Activated naive CD8-positive, alpha-beta T cell (primary cell): Measurements from ENCODE around the gene PDGFRB.

Experiments
- H3K27ac Mint-ChIP-seq: one replicate; pipeline ENCODE4 v1.8.0; 2021; ENCODE audit warnings: mixed read lengths
- H3K27me3 Mint-ChIP-seq: one replicate; pipeline ENCODE4 v1.8.0; 2021; ENCODE audit warnings: mixed read lengths
- H3K36me3 Mint-ChIP-seq: one replicate; pipeline ENCODE4 v1.8.0; 2021; ENCODE audit warnings: mixed read lengths
- H3K4me1 Mint-ChIP-seq: one replicate; pipeline ENCODE4 v1.8.0; 2021; ENCODE audit warnings: low read depth, mixed read lengths
- H3K4me3 Mint-ChIP-seq: one replicate; pipeline ENCODE4 v1.8.0; 2021; ENCODE audit warnings: mild to moderate bottlenecking, mixed read lengths
- H3K9me3 Mint-ChIP-seq: one replicate; pipeline ENCODE4 v1.8.0; 2021; ENCODE audit warnings: low read depth, mixed read lengths

PDGFRB gene

GRCh38 chr5:150148117-150148927 lies 7.3 kb downstream of the PDGFRB start:
- Mint-ChIP-seq H3K4me3 (no peak overlapping the region), H3K4me1 (no peaks in the 10 kb centered on the region), H3K9me3 (no peaks in the 10 kb centered on the region), H3K36me3 (no peaks in the 10 kb centered on the region), H3K27ac (no peak overlapping the region), H3K27me3 (no peaks in the 10 kb centered on the region)

GRCh38 chr5:150147670-150148069 lies 8.0 kb downstream of the PDGFRB start:
- H3K27ac Mint-ChIP-seq: no peak overlapping the region
- no peaks in the 10 kb centered on the region for H3K9me3 Mint-ChIP-seq
- H3K4me3 Mint-ChIP-seq: no peak overlapping the region
- H3K27me3 Mint-ChIP-seq: no peaks in the 10 kb centered on the region
- no peaks in the 10 kb centered on the region for H3K4me1 Mint-ChIP-seq
- no peaks in the 10 kb centered on the region for H3K36me3 Mint-ChIP-seq

DNA sequence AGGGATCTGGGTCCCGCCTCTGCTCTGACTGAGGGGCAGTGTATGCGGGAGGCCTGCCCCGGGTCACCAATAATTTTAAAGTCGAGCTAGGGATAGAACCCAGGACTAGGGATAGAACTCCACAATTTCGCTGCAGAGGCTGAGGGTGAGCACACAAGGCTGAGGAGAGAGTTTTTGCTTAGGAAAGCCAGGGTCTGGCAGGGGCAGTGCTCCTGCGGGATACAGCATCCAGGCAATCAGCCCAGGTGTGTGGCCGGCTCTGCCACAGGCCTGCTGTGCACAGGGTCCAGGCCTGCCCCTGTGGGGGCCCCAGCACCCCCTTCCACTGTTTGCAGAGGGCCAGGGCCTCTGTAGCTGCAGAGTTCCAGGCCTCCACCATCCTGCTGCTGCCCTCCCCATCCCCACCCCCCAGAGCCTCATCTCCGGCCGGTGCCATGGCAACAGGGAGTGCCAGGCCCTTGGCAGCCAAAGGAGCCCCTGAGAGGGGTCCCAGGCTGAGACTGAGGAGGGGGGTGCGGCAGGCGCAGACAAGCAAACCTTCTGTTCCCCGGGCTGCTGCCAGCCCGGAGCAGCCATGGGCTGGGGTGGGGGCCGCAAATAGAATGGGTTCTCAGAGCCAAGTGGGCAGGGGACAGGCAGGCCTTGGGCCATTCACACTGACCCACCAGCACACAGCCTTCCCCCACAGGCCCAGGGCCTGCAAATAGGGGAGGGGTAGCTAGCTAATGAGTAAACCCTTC lies 8.6 kb downstream of the PDGFRB start:
- Mint-ChIP-seq H3K27ac (no peak overlapping the region), H3K27me3 (no peaks in the 10 kb centered on the region), H3K4me3 (no peak overlapping the region), H3K4me1 (no peaks in the 10 kb centered on the region), H3K36me3 (no peaks in the 10 kb centered on the region), H3K9me3 (no peaks in the 10 kb centered on the region)

- no peaks in the 10 kb centered on the region for H3K27me3 Mint-ChIP-seq
- no peak overlapping the region for H3K4me3 Mint-ChIP-seq
- no peaks in the 10 kb centered on the region for H3K4me1 Mint-ChIP-seq
- no peak overlapping the region for H3K27ac Mint-ChIP-seq
- no peaks in the 10 kb centered on the region for H3K36me3 Mint-ChIP-seq
- no peaks in the 10 kb centered on the region for H3K9me3 Mint-ChIP-seq
These were observed 9.4 kb downstream of the PDGFRB start for GRCh38 chr5:150146235-150146634.

GRCh38 chr5:150144879-150145278 lies 10.8 kb downstream of the PDGFRB start:
- no peaks in the 10 kb centered on the region for H3K9me3 Mint-ChIP-seq
- H3K27me3 Mint-ChIP-seq: no peaks in the 10 kb centered on the region

GRCh38 chr5:150144246-150144801 lies 11.3 kb downstream of the PDGFRB start:
- Mint-ChIP-seq H3K36me3 (no peaks in the 10 kb centered on the region), H3K27ac (no peak overlapping the region), H3K9me3 (no peaks in the 10 kb centered on the region), H3K4me1 (no peaks in the 10 kb centered on the region), H3K27me3 (no peaks in the 10 kb centered on the region), H3K4me3 (no peak overlapping the region)

More at GRCh38 chr5:150144879-150145278, 10.8 kb downstream of the PDGFRB start:
- Mint-ChIP-seq H3K4me3 (no peak overlapping the region), H3K4me1 (no peaks in the 10 kb centered on the region), H3K27ac (no peak overlapping the region), H3K36me3 (no peaks in the 10 kb centered on the region)

- no peaks in the 10 kb centered on the region for H3K36me3 Mint-ChIP-seq
- no peaks in the 10 kb centered on the region for H3K4me1 Mint-ChIP-seq
- no peak overlapping the region for H3K4me3 Mint-ChIP-seq
- H3K9me3 Mint-ChIP-seq: no peaks in the 10 kb centered on the region
- H3K27ac Mint-ChIP-seq: no peak overlapping the region
- no peaks in the 10 kb centered on the region for H3K27me3 Mint-ChIP-seq
These were observed 12.0 kb downstream of the PDGFRB start for GRCh38 chr5:150143350-150144245.

DNA sequence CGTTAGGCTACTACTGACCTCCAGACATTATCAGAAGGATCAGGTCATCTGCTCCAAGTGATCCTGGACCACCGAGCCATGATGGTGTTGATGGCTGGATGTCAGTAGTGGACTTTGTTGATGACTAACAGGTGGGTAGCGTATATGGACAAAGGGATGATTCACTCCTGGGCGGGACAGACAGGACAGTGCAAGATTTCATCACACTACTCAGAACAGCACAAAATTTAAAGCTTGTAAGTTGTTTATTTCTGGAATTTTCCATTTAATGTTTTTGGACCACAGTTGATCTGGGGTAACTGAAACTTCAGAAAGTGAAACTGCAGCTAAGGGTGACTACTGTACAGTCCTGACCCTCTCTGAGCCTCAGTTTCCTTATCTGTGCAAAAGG lies 12.7 kb downstream of the PDGFRB start:
- H3K36me3 Mint-ChIP-seq: no peaks in the 10 kb centered on the region
- H3K27ac Mint-ChIP-seq: no peak overlapping the region
- no peaks in the 10 kb centered on the region for H3K27me3 Mint-ChIP-seq
- H3K4me1 Mint-ChIP-seq: no peaks in the 10 kb centered on the region
- no peak overlapping the region for H3K4me3 Mint-ChIP-seq
- no peaks in the 10 kb centered on the region for H3K9me3 Mint-ChIP-seq

- no peaks in the 10 kb centered on the region for H3K36me3 Mint-ChIP-seq
- H3K4me3 Mint-ChIP-seq: no peak overlapping the region
- no peaks in the 10 kb centered on the region for H3K9me3 Mint-ChIP-seq
- H3K27ac Mint-ChIP-seq: no peak overlapping the region
- H3K4me1 Mint-ChIP-seq: no peaks in the 10 kb centered on the region
- no peaks in the 10 kb centered on the region for H3K27me3 Mint-ChIP-seq
These were observed 13.3 kb downstream of the PDGFRB start for GRCh38 chr5:150142185-150142958.

- H3K27ac Mint-ChIP-seq: no peak overlapping the region
- H3K36me3 Mint-ChIP-seq: no peaks in the 10 kb centered on the region
- H3K9me3 Mint-ChIP-seq: no peaks in the 10 kb centered on the region
- no peaks in the 10 kb centered on the region for H3K4me1 Mint-ChIP-seq
- H3K4me3 Mint-ChIP-seq: no peak overlapping the region
- H3K27me3 Mint-ChIP-seq: no peaks in the 10 kb centered on the region
These were observed 14.0 kb downstream of the PDGFRB start for GRCh38 chr5:150141544-150142184.

GRCh38 chr5:150140830-150141229 lies 14.8 kb downstream of the PDGFRB start:
- Mint-ChIP-seq H3K27me3 (no peaks in the 10 kb centered on the region), H3K4me1 (no peaks in the 10 kb centered on the region), H3K36me3 (no peaks in the 10 kb centered on the region), H3K9me3 (no peaks in the 10 kb centered on the region), H3K27ac (no peak overlapping the region), H3K4me3 (no peak overlapping the region)

GRCh38 chr5:150139334-150139733 lies 16.3 kb downstream of the PDGFRB start:
- no peak overlapping the region for H3K4me3 Mint-ChIP-seq

GRCh38 chr5:150138551-150139265 lies 16.9 kb downstream of the PDGFRB start:
- Mint-ChIP-seq H3K4me1 (no peaks in the 10 kb centered on the region), H3K27ac (no peak overlapping the region), H3K27me3 (no peaks in the 10 kb centered on the region), H3K9me3 (no peaks in the 10 kb centered on the region), H3K36me3 (no peaks in the 10 kb centered on the region), H3K4me3 (no peak overlapping the region)

More at GRCh38 chr5:150139334-150139733, 16.3 kb downstream of the PDGFRB start:
- no peaks in the 10 kb centered on the region for H3K36me3 Mint-ChIP-seq
- H3K27me3 Mint-ChIP-seq: no peaks in the 10 kb centered on the region
- no peak overlapping the region for H3K27ac Mint-ChIP-seq
- H3K9me3 Mint-ChIP-seq: no peaks in the 10 kb centered on the region
- no peaks in the 10 kb centered on the region for H3K4me1 Mint-ChIP-seq
